ENCODE results near the gene ATP10A.

ATP10A gene

GRCh38 chr15:25737218-25737643 lies 125.9 kb downstream of the ATP10A start:
- DNase-seq, result no peak

DNA sequence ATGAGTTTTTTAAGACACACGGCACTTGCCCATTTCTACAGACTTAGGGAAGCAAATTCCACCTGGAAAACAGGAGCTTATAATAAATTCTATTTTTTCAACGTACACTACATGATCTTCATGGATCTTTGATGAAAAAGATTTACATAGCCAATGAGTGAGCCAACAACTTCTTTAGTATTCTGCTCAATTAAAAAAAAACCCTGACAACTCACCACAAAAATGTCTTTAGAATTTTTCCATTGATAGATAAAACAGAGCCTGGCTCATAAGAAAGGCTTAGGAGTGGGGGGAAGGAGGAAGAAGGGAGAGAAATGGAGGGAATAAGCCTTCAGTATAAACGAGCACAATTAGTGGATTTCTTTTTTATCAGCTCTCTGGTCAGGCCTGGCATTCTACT lies 126.7 kb downstream of the ATP10A start:
- no peak for DNase-seq

DNA sequence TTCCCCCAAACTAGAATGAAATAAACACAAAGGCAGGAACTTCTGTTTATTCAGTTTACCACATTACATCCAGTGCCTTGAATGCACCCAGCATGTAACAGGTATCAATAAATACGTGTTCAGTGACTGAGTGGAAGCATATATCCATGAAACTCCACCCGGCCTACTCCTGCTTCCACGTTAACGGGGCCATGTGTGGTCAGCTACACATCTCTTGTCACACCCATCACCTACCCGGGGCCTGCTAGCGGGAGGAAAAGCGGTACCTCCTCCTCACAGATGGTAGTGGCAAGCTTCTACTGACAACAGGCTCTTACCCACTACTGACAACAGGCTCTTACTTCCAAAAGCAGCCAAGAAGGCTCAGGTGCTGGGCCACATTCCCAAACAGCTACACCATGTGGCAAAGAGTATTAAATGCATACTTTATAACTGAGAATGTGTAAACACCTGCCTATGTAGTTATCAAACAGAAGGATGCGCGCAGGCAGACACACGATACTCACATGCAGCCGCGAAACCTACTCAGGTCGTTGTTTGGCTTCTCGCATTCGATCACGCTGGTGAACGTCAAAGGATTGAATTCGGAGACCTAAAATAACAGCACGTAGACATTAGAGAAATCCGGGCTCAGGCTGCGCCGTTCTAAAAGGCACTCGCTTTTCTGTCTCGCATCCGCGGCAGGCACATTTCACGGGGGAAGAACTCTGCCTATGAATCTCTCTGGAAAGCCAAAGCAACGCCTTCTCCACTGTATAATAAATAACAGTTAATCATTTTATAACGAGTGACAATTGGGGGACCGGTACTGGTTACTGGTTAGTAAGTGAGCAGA lies 127.4 kb downstream of the ATP10A start:
- no peak for DNase-seq

GRCh38 chr15:25734680-25735355 lies 128.3 kb downstream of the ATP10A start:
- DNase-seq, result no peak

- DNase-seq, result no peak
Observed at GRCh38 chr15:25733856-25734679, 129.1 kb downstream of the ATP10A start.

- no peak for DNase-seq
Observed at GRCh38 chr15:25733036-25733855, 129.9 kb downstream of the ATP10A start.

- no peak for DNase-seq
Observed at GRCh38 chr15:25732191-25732590, 130.9 kb downstream of the ATP10A start.

- DNase-seq, result no peak
Observed at GRCh38 chr15:25731411-25731810, 131.7 kb downstream of the ATP10A start.

- no peak for DNase-seq
Observed at GRCh38 chr15:25730918-25731317, 132.2 kb downstream of the ATP10A start.

GRCh38 chr15:25728816-25729215 lies 134.3 kb downstream of the ATP10A start:
- DNase-seq, result no peak

- DNase-seq, result no peak
Observed at GRCh38 chr15:25727867-25728600, 135.1 kb downstream of the ATP10A start.

- DNase-seq, result no peak
Observed at GRCh38 chr15:25727116-25727515, 136.0 kb downstream of the ATP10A start.

DNA sequence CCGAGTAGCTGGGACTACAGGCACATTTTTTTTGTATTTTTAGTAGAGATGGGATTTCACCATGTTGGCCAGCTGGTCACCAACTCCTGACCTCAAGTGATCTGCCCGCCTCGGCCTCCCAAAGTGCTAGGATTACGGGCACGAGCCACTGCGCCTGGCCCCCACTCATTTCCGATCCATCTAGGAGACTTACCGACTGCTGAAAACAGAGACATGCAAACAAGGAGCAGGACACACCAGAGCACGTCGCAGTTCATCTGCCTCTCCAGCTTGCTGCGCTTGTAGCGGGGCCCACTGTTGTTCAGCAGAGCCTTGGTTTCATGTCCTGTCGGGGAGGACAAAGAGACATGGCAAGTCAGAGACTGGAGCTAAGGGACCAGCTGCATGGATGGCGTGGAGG lies 137.4 kb downstream of the ATP10A start:
- no peak for DNase-seq

- no peak for DNase-seq
Observed at GRCh38 chr15:25724899-25725298, 138.2 kb downstream of the ATP10A start.

DNA sequence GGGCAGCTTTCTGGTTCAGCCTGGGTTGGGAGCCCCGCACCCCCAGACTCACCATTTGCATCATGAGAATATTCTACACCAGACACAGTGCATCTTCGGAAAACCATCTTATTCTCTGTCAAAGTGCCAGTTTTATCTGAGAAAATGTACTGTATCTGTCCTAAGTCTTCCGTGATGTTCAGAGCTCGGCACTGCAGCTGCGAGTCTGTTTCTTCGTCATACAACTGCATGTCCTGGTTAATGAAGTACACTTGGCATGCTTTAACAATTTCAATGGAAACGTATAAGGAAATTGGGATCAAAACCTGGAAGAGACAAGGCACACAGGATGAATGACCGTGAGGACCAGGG lies 141.5 kb downstream of the ATP10A start:
- no peak for DNase-seq

DNA sequence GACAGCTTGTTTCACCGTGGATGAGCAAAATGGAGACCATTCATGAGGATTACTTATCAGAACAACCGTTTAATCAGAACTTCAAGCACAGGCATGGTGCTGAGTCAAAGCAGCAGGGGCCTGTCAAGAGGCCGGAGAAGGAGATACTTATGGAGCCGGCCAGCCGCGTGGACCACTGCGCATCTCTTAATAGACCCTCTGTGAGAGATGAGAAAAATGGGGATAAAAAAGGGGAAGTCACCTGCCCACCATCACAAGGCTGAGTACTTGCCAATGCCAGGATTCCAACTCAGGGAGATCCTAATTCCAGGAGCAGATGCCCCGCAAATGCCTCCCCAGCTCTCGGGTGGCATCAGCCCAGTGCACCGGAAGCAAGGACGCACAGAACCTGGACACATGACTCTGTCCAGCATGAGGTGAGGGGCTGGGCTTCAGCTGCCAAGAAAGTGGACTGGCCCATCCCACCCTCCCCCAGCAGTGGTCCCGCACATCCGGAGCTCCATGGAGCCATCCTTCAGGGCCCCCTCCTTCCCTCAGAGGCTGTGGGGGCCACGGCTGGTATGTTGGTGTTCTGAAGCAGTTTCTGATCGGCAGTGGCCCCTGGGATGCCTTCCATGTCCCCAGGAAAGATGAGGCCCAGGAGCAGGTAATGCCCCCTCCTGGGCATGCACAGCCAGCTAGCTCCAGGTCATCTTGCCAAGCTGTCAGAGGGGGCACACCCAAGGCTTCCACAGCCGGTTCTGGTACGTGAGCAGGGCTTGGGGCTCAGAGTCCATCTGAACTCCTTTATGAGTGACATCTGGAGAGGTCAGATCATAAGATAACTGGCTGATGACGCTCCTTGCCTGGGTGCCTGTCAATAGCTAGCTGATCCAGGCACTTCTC lies 143.8 kb downstream of the ATP10A start:
- DNase-seq, result no peak

GRCh38 chr15:25718597-25718996 lies 144.5 kb downstream of the ATP10A start:
- DNase-seq, result no peak

- no peak for DNase-seq
Observed at GRCh38 chr15:25718169-25718536, 145.0 kb downstream of the ATP10A start.

GRCh38 chr15:25717457-25718168 lies 145.5 kb downstream of the ATP10A start:
- DNase-seq, result no peak

GRCh38 chr15:25717127-25717456 lies 146.0 kb downstream of the ATP10A start:
- DNase-seq, result no peak
